Right lung (tissue), 5 donors: ENCODE data around the gene TRAF1. TPM values are rescaled to one million over a fixed set of nuclear protein-coding genes. Genes with fewer than 3 reads are reported as not detected.

Experiments
- DNase-seq, 2 donors: peaks; one replicate each; pipeline ENCODE4 v3.0.0-alpha.2; 2013
- polyA plus RNA-seq, 5 donors: library from polyadenylated mRNA; unstranded; fragments of 120-200 nt; gene quantifications; one replicate each; pipeline versions ENCODE4 v1.2.1 to v1.2.3, GENCODE V29; 2013; ENCODE audit warnings: inconsistent platforms in 1 of 5, low replicate concordance in 1 of 5; ENCODE audit not compliant: insufficient read length in 5 of 5, insufficient read depth in 1 of 5

Gene TRAF1
- polyA plus RNA-seq, 5 donors, result 7.0 to 11.0 (median 8.1) TPM

DNA sequence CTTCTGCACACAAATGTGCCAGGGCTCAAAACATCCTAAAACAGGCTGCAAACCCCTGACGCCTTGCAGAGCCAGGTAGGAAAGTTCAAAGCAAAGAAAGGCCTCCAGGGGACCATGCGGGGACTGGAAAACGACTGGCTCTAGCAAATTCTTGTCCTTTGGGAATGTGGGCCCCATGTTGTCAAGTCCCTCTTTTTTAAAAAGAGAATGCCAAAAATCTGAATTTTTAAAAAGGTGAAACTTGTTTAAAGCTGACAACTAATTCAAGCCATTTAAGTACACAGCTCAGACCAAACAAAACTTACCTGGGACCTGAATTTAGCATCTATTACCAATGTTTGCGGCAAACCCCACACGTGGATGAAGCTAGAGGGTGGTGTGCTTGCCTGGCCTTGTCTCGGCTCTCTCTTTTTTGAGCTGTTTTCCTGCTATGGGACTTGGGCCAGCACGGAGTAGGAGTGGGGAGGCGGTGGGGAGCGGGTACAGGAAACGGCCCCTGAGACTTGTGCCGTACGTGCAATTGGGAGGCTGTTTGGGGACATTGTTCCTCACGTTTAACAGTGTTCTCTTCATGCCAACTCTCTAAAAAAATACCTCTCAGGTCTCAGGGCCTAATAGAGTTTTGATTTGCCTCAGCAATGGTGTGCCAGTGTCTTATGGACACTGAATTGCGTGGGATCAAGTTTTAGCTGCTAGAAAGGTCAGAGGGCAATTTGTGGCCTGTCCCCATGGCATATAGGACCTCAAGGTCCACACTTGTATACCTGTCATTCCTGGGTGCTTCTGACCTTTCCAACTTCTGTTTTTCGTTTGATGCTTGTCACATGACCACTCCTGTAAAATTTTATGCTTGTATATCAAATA lies 34.5 kb downstream of the TRAF1 start:
- DNase-seq, result peak in 1 of 2 donors; percentile 69

- no peak for DNase-seq
Measured at GRCh38 chr9:120891245-120891883, 35.2 kb downstream of the TRAF1 start.

- DNase-seq, result peak in 1 of 2 donors; percentile 74
Measured at GRCh38 chr9:120890320-120891244, 36.0 kb downstream of the TRAF1 start.

GRCh38 chr9:120889606-120890271 lies 36.9 kb downstream of the TRAF1 start:
- DNase-seq, result no peak

DNA sequence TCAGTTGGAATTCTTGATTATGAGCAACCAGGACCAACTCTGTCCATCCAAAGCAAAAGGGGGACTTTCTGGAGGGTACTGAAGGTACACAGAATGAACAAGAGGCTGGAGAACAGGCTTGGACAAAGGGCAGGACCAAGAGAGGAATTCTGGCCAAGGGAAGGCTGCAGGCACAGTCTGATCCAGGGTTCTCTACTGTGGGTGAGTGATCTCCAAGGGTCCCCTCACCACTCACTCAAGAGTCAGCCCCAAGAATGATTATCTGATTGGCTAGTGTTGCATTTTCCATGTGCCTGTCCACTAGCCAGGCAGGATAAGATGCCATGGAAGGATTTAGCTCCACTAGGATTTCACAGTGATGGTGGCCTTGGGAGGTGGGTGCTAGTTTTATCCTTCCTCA lies 38.0 kb downstream of the TRAF1 start:
- DNase-seq, result no peak

GRCh38 chr9:120886490-120886967 lies 40.1 kb downstream of the TRAF1 start:
- no peak for DNase-seq

GRCh38 chr9:120885958-120886357 lies 40.6 kb downstream of the TRAF1 start:
- DNase-seq, result peak in 1 of 2 donors; percentile 75

GRCh38 chr9:120885457-120885856 lies 41.1 kb downstream of the TRAF1 start:
- DNase-seq, result no peak

DNA sequence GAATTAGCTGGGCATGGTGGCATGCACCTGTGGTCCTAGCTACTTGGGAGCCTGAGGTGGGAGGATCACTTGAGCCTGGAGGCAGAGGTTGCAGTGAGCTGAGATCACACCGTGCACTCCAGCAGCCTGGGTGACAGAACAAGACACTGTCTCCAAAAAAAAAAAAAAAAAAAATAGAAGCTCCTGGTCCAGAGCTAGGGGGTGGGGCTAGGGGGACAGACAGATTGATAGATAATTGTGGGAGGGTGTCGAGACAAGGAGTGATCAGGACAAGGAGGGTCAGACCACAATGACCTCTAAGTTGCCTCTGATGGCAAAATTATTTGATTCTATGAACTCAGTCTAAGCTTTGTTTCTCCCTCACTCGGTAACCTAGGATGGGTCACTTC lies 43.0 kb downstream of the TRAF1 start:
- no peak for DNase-seq

DNA sequence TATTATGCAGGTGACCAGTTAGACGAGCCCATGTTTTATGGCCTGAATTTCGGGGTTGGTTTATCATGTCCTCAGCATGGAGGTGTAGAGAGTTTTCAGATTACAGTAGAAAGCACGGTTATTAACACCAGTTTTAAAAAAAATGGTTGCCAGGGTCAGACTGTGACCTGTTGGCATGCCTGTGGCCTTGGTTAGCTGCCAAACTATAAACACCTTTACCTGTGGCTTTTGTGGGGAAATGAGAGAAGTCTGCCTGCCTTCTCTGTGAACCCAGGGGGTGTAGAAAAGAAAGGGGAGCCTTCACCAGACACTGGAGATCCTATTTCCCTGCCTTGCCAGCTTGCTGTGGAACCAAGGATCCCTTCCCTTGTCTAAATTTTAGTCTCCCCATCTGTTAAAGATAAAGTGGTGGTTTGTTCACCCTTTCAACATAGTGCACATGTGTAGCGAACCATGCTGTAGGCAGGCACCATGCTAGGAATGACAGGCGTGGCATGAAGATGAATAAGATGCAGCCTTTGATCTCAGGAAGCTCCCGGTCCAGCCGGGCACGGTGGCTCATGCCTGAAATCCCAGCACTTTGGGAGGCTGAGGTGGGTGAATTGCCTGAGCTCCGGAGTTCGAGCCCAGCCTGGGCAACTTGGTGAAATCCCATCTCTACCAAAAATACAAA lies 43.5 kb downstream of the TRAF1 start:
- no peak for DNase-seq

DNA sequence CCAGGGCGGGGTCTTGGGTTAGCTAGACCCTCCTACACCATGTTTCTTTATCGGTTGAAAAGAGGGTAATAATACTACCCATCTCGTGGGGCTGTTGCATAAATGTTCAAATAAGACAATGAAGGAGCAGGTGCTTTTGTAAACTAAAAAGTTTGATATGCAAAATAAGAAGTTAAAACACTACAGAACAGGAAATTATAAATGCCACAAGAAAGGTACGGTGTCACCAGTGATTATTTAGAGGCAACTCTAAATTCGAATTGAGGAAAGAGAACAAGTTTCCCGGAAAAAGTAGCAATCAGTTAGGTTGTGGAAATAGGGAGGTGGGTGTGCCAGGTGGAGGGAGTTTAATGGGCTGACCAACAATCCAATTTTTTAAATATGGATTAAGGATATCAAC lies 47.1 kb downstream of the TRAF1 start:
- no peak for DNase-seq

- DNase-seq, result no peak
Measured at GRCh38 chr9:120878188-120879130, 48.1 kb downstream of the TRAF1 start.

DNA sequence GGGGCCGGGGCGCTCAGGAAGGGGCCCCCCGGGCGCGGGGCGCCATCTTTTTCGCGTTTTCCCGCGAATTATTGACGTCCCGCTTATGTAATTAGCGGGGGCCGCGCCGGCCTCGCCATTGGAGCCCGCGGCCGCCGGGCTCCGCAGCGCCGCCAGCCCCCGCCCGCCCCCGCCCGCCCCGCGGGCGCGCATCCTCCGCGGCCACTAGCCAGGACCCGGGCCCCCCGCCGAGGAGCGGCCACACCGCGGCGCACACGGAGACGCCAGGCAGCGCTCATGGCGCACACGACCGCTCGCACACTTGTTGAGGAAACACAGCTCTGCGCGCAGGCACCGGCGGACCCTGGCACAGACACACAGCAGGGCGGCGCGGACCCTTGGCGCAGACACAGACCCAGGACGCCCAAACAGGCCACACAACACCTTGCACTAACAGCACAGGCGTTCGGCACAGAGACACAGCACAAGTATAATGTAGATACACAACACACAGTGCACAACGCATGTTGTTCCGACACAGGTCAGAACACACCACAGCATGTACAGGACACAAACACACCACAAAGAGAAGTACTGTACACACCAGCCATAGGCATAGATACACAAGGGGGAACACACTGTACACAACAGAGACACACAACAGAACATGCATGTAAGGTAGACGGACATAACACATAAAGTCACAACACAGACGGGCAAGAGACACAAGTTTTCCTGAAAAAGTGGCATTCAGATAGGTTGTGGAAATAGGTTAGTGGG lies 49.1 kb downstream of the TRAF1 start:
- no peak for DNase-seq

DNA sequence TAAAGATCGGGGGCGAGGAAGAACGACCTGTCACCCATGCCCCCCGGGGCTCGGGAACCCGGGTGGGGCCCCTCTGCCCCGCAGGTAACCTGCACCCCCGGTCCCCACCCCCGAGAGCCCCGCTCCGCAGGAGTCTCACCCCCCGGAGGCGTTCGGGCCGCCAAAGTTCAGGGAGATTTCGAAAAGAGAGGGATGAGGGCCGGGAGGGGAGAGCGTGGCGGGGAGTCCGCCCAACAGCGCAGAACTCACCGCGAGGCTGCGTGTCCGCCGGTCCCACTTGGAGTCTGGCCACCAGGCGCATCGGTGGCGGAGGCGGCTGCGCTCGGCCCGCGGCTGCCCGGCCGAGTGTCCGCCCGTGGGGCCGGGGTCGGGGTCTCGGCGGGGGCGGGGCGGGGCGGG lies 49.8 kb downstream of the TRAF1 start, which contains the start of gene PHF19:
TSS of gene PHF19 (minus strand) at position 347 of the 399 bp plus-strand sequence. CDS start 2,447 bp downstream, outside the sequence.
- no peak for DNase-seq

DNA sequence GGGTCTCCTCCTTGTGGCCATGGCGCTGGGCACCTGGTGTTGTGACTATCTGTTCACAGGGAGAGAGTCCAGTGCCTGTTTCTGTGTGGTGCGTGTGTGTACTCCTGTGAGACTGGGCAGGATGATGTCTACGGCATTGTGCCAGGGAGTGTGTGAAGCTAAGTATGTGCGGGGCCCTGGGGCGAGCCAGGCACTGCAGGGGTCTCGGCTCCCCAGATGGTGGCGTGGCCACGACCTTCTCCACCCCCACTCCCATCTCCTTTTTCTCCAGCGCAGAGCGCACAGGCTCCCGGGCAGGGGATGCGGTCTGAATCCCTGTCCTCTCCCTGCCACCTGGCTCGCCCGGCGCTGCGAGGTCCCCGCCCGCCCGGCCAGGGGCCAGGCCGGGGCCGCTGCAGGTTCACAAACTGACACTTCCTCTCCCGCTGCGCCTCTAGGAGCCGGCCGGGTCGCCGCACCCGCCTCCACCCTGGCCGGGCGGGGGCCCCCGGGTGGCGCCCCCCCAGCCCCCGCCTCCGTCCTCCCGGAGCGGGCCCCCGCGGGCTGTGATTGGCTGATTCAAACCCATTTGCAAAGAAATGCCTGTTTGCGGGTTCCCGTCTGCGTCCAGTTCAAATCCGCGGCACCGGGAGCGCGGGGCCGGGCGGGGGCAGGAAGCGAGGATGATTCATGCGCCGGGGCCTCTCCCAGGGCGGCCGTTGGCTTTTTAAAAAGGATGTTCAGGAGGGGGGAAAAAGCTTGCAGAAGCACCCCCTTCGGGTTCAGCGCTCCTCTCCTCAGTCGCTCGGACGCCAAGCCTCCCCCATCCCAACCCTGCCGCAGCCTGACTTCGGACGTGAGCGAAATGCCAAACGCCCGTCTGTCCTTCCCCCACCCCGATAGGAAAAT lies 50.4 kb downstream of the TRAF1 start:
- no peak for DNase-seq

- no peak for DNase-seq
Measured at GRCh38 chr9:120875643-120875953, 51.0 kb downstream of the TRAF1 start.

- DNase-seq, result no peak
Measured at GRCh38 chr9:120875195-120875565, 51.4 kb downstream of the TRAF1 start.
